Breast epithelium (tissue), 4 donors: ENCODE results near the gene ZNF516. TPM values are rescaled to one million over a fixed set of nuclear protein-coding genes. Genes with fewer than 3 reads are reported as not detected.

Experiments
- DNase-seq, 2 donors: peaks; one replicate each; pipeline ENCODE4 v3.0.0-alpha.2; 2019; ENCODE audit warnings: low spot score in 2 of 2
- H3K27ac ChIP-seq, 2 donors: fragments of 200-600 bp; sonication (generic) in 1 of 2; one replicate each; pipeline ENCODE4 v1.5.1; 2016 to 2019; ENCODE audit warnings: mild to moderate bottlenecking in 1 of 2
- H3K27me3 ChIP-seq, 2 donors: fragments of 200-600 bp; sonication (generic) in 1 of 2; one replicate each; pipeline versions ENCODE4 v1.5.1 to v1.6.0; 2017 to 2019; ENCODE audit warnings: control low read depth in 1 of 2, mild to moderate bottlenecking in 1 of 2
- H3K36me3 ChIP-seq: fragments of 200-600 bp; one replicate; pipeline ENCODE4 v1.5.1; 2019
- H3K4me1 ChIP-seq, 2 donors: fragments of 200-600 bp; sonication (generic); one replicate each; pipeline ENCODE4 v1.5.1; 2016 to 2019; ENCODE audit warnings: control low read depth in 1 of 2
- H3K4me3 ChIP-seq, 3 donors: fragments of 200-600 bp; sonication (generic); 1 replicate in 2 of 3; 2 replicates in 1 of 3; pipeline ENCODE4 v1.5.1; 2016 to 2019; ENCODE audit warnings: mild to moderate bottlenecking in 3 of 3, moderate library complexity in 2 of 3
- H3K9me3 ChIP-seq, 2 donors: fragments of 200-600 bp; sonication (generic) in 1 of 2; one replicate each; pipeline ENCODE4 v1.5.1; 2016 to 2019; ENCODE audit warnings: control low read depth in 1 of 2
- CTCF ChIP-seq, 3 donors: fragments of 450-650 bp; IDR thresholded peaks; one replicate each; pipeline ENCODE4 v1.5.1; 2016 to 2017; ENCODE audit warnings: antibody characterized with exemption in 3 of 3, mild to moderate bottlenecking in 3 of 3, moderate library complexity in 3 of 3
- POLR2A ChIP-seq: fragments of 450-650 bp; IDR thresholded peaks from one replicate; pipeline ENCODE4 v1.6.1; 2016; ENCODE audit warnings: antibody characterized with exemption, mild to moderate bottlenecking, moderate library complexity
- POLR2AphosphoS5 ChIP-seq, 3 donors: sonication (generic); formaldehyde crosslinking; IDR thresholded peaks; one replicate each; pipeline ENCODE4 v1.6.1; 2017; ENCODE audit warnings: antibody characterized with exemption in 3 of 3
- intact Hi-C: fragments of 100-400 bp; cut with DNase I; formaldehyde crosslinking; loops from one replicate; pipeline ENCODE4 v1.15.1; 2023; ENCODE audit warnings: low total_unique reads
- total RNA-seq, 3 donors: library from RNA; depleted of rRNA; stranded (reverse); fragments of >200 nt; gene quantifications; one replicate each; pipeline ENCODE4 v1.1.0, GENCODE V29; 2016

The ZNF516 gene
- total RNA-seq, 3 donors from 2014 or later = 12.0 to 33.4 (median 24.0) TPM

- H3K27ac ChIP-seq = no peak overlapping the region
- H3K4me1 ChIP-seq = no peaks in the 10 kb centered on the region
- intact Hi-C loops = no loop called here
- DNase-seq = no peak
- H3K4me3 ChIP-seq = peak overlapping the region in 2 of 3 donors; percentile 40 to 62
- no peaks in the 10 kb centered on the region for H3K36me3 ChIP-seq
- no peaks in the 10 kb centered on the region for H3K27me3 ChIP-seq
- TF ChIP-seq POLR2AphosphoS5 (IDR thresholded peaks at IDR 0.05) (no peak), POLR2A (no peak), CTCF (IDR thresholded peaks at IDR 0.05) (no peak)
- no peaks in the 10 kb centered on the region for H3K9me3 ChIP-seq
Observed at GRCh38 chr18:76348267-76349066, 146.6 kb downstream of the ZNF516 start.

- Histone ChIP-seq H3K9me3 (no peaks in the 10 kb centered on the region), H3K4me1 (no peaks in the 10 kb centered on the region), H3K4me3 (no peak overlapping the region), H3K27me3 (no peaks in the 10 kb centered on the region), H3K27ac (no peak overlapping the region), H3K36me3 (no peaks in the 10 kb centered on the region)
- intact Hi-C loops = no loop called here
- no peak for TF ChIP-seq CTCF (IDR thresholded peaks at IDR 0.05)
- no peak for TF ChIP-seq POLR2A
- no peak for TF ChIP-seq POLR2AphosphoS5 (IDR thresholded peaks at IDR 0.05)
- no peak for DNase-seq
Observed at GRCh38 chr18:76347341-76347740, 147.7 kb downstream of the ZNF516 start.

- Histone ChIP-seq H3K9me3 (no peaks in the 10 kb centered on the region), H3K27ac (no peak overlapping the region), H3K36me3 (no peaks in the 10 kb centered on the region), H3K4me1 (no peaks in the 10 kb centered on the region), H3K27me3 (no peaks in the 10 kb centered on the region), H3K4me3 (no peak overlapping the region)
- TF ChIP-seq POLR2AphosphoS5 (IDR thresholded peaks at IDR 0.05) (no peak), POLR2A (no peak)
- intact Hi-C loops = no loop called here
- DNase-seq = no peak
Observed at GRCh38 chr18:76346490-76347130, 148.4 kb downstream of the ZNF516 start.

- no peaks in the 10 kb centered on the region for H3K27me3 ChIP-seq
- DNase-seq = no peak
- no peak for TF ChIP-seq POLR2AphosphoS5 (IDR thresholded peaks at IDR 0.05)
- no peak for TF ChIP-seq POLR2A
- no peak for TF ChIP-seq CTCF (IDR thresholded peaks at IDR 0.05)
- H3K4me1 ChIP-seq = no peaks in the 10 kb centered on the region
- H3K36me3 ChIP-seq = no peaks in the 10 kb centered on the region
- H3K4me3 ChIP-seq = no peak overlapping the region
- no peak overlapping the region for H3K27ac ChIP-seq
- intact Hi-C loops = no loop called here
- H3K9me3 ChIP-seq = peaks cover 0 to 2% of the 10 kb centered on the region in 2 donors
Observed at GRCh38 chr18:76345901-76346300, 149.1 kb downstream of the ZNF516 start.

- peaks cover 0 to 16% of the 10 kb centered on the region in 2 donors for H3K9me3 ChIP-seq
- H3K27ac ChIP-seq = no peak overlapping the region
- intact Hi-C loops = no loop called here
- no peaks in the 10 kb centered on the region for H3K4me1 ChIP-seq
- H3K27me3 ChIP-seq = no peaks in the 10 kb centered on the region
- TF ChIP-seq CTCF (IDR thresholded peaks at IDR 0.05) (no peak), POLR2AphosphoS5 (IDR thresholded peaks at IDR 0.05) (no peak), POLR2A (no peak)
- H3K4me3 ChIP-seq = no peak overlapping the region
- no peaks in the 10 kb centered on the region for H3K36me3 ChIP-seq
- no peak for DNase-seq
Observed at GRCh38 chr18:76343938-76344569, 151.0 kb downstream of the ZNF516 start.
